ENCODE results near the gene FGFR1OP2. TPM values are rescaled to one million over a fixed set of nuclear protein-coding genes. Genes with fewer than 3 reads are reported as not detected.

Gene FGFR1OP2
- total and polyA plus RNA-seq, 2 of the 8 experiments (the other 6 are each of a cell fraction or from before 2014, with no cell fraction given): 8.8 to 34.4 TPM

DNA sequence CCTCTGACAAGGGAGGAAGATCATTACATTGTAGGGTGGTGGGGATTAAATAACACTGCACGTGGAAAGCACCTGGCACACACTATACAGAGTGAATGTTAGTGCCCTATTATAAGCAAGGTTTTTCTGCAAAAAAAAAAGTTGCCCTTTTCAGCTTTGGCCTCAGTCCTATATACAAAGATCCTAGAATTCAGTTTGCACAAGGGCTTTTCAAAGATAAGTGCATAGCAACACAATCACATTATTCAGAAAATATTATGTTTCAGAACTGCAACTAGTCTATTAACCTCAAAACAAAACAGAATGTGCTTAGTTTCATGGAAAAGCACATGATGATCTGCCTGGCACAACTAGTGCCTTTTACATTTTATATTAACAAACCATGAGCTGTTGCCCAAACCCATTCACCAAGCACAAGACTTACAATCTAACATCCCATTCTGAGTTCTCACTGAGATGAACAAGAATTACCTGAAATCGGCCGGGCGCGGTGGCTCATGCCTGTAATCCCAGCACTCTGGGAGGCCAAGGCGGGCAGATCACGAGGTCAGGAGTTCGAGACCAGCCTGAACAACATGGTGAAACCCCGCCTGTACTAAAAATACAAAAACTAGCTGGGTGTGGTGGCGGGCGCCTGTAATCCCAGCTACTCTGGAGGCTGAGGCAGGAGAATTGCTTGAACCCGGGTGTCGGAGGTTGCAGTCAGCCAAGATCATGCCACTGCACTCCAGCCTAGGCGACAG lies 74.1 kb downstream of the FGFR1OP2 start (continued):
- TF ChIP-seq, protein P1, sequence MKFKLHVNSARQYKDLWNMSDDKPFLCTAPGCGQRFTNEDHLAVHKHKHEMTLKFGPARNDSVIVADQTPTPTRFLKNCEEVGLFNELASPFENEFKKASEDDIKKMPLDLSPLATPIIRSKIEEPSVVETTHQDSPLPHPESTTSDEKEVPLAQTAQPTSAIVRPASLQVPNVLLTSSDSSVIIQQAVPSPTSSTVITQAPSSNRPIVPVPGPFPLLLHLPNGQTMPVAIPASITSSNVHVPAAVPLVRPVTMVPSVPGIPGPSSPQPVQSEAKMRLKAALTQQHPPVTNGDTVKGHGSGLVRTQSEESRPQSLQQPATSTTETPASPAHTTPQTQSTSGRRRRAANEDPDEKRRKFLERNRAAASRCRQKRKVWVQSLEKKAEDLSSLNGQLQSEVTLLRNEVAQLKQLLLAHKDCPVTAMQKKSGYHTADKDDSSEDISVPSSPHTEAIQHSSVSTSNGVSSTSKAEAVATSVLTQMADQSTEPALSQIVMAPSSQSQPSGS (IDR thresholded peaks at IDR 0.05; ENCODE audit: low read length): no peak
- TF ChIP-seq, protein P2, sequence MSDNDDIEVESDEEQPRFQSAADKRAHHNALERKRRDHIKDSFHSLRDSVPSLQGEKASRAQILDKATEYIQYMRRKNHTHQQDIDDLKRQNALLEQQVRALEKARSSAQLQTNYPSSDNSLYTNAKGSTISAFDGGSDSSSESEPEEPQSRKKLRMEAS (IDR thresholded peaks at IDR 0.05): no peak
- no peak for TF ChIP-seq EP300 (IDR thresholded peaks at IDR 0.05; ENCODE audit: borderline replicate concordance in 1 of 2, low read depth in 2 of 2, low read length in 2 of 2)
- TF ChIP-seq CHD2 (IDR thresholded peaks at IDR 0.05; ENCODE audit: low read length): no peak
- no peak for TF ChIP-seq TBP (IDR thresholded peaks at IDR 0.05; ENCODE audit: low read depth, low read length)
- TF ChIP-seq, protein P3, sequence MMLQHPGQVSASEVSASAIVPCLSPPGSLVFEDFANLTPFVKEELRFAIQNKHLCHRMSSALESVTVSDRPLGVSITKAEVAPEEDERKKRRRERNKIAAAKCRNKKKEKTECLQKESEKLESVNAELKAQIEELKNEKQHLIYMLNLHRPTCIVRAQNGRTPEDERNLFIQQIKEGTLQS (IDR thresholded peaks at IDR 0.05; ENCODE audit: insufficient read depth, low read depth, low read length): no peak
- TF ChIP-seq CBX8 (IDR thresholded peaks at IDR 0.05; ENCODE audit: borderline replicate concordance, low read depth, low read length): no peak
- TF ChIP-seq BACH1 (IDR thresholded peaks at IDR 0.05; ENCODE audit: low read length): no peak
- no peak for TF ChIP-seq NRF1 (IDR thresholded peaks at IDR 0.05; ENCODE audit: low read depth, low read length)
- TF ChIP-seq RBBP5 (IDR thresholded peaks at IDR 0.05; ENCODE audit: borderline replicate concordance, low read depth, low read length): no peak
